GM12878 (cell line): ENCODE measurements around the gene SSRP1. TPM values are rescaled to one million over a fixed set of nuclear protein-coding genes. Genes with fewer than 3 reads are reported as not detected.

Source experiments
- ATAC-seq: fragments of 200-7000 bp; cut with Tn5 transposase; 3 replicates; pipeline ENCODE4 v1.9.1; 2020; ENCODE audit warnings: mild to moderate bottlenecking, moderate library complexity
- BruUV-seq: library from RNA; stranded (reverse); fragments of 400-500 nt; replicated peaks from 2 replicates; lab custom pipeline; 2021; lab: Mats Ljungman, UMichigan
- CTCF ChIA-PET: fragments of 300-600 bp; sonication (Branson Sonifier 250); formaldehyde crosslinking; extraction: SDS; loops from one replicate; lab custom pipeline; 2021; ENCODE audit warnings: inconsistent platforms; lab: Yijun Ruan, JAX
- POLR2A ChIA-PET: fragments of 350-600 bp; formaldehyde crosslinking; extraction: SDS; loops from one replicate; lab custom pipeline; 2021; ENCODE audit warnings: inconsistent platforms; lab: Charles Lee
- RAD21 ChIA-PET: fragments of 300-600 bp; sonication (Branson Sonifier 250); formaldehyde crosslinking; loops from one replicate; lab custom pipeline; 2023; ENCODE audit warnings: antibody characterized with exemption; ENCODE audit not compliant: unreplicated experiment; lab: Charles Lee
- SMC1A ChIA-PET: fragments of 300-600 bp; sonication (Branson Sonifier 250); formaldehyde crosslinking; loops from one replicate; lab custom pipeline; 2023; ENCODE audit not compliant: unreplicated experiment, uncharacterized antibody; lab: Charles Lee
- DNase-seq: peaks from one replicate; pipeline ENCODE4 v3.0.0-alpha.2; 2011; ENCODE audit warnings: low read depth, low spot score
- FAIRE-seq: peaks from 3 replicates; lab custom pipeline; 2011; peaks lifted over from hg19 to GRCh38; lab: Jason Lieb, UNC
- H2AFZ ChIP-seq: 2 replicates; pipeline ENCODE4 v1.6.0; 2011; ENCODE audit warnings: low read depth, low read length, control low read depth; ENCODE audit not compliant: control insufficient read depth
- H3K27ac ChIP-seq: 2 replicates; pipeline ENCODE4 v1.5.1; 2011; ENCODE audit warnings: control low read depth; ENCODE audit not compliant: control insufficient read depth, insufficient read depth
- H3K27me3 ChIP-seq, 2 experiments: replicated peaks in 1 of 2; 2 replicates each; pipeline versions ENCODE4 v1.6.0 to v1.6.1; 2011; ENCODE audit warnings: low read length in 1 of 2; ENCODE audit not compliant: control insufficient read depth in 2 of 2, insufficient read depth in 2 of 2
- H3K36me3 ChIP-seq, 2 experiments: 2 replicates each; pipeline ENCODE4 v1.5.1; 2011; ENCODE audit warnings: low read length in 1 of 2; ENCODE audit not compliant: control insufficient read depth in 2 of 2, insufficient read depth in 2 of 2
- H3K4me1 ChIP-seq: 2 replicates; pipeline ENCODE4 v1.6.1; 2011; ENCODE audit warnings: mild to moderate bottlenecking, low read length, moderate library complexity, mixed read lengths; ENCODE audit not compliant: control insufficient read depth, insufficient read depth
- H3K4me2 ChIP-seq: 2 replicates; pipeline ENCODE4 v1.6.0; 2011; ENCODE audit warnings: control low read depth; ENCODE audit not compliant: control insufficient read depth, insufficient read depth
- H3K4me3 ChIP-seq: fragments of 200-600 bp; sonication (generic); 2 replicates; pipeline ENCODE4 v1.5.1; 2016
- H3K79me2 ChIP-seq: 2 replicates; pipeline ENCODE4 v1.6.0; 2011; ENCODE audit warnings: low read length; ENCODE audit not compliant: control insufficient read depth, insufficient read depth
- H3K9ac ChIP-seq: 2 replicates; pipeline ENCODE4 v1.8.0; 2011; ENCODE audit warnings: low read length, control low read depth, mixed read lengths; ENCODE audit not compliant: control insufficient read depth, insufficient read depth
- H3K9me3 ChIP-seq: replicated peaks from 3 replicates; pipeline ENCODE4 v1.5.1; 2011; ENCODE audit warnings: mild to moderate bottlenecking, low read length; ENCODE audit not compliant: control insufficient read depth, insufficient read depth
- H4K20me1 ChIP-seq: 2 replicates; pipeline ENCODE4 v1.6.0; 2011; ENCODE audit not compliant: control insufficient read depth, insufficient read depth
- BRCA1 ChIP-seq: IDR thresholded peaks from 2 replicates; pipeline ENCODE4 v1.6.1; 2011; ENCODE audit warnings: low read depth, low read length, improper control_type of control experiment
- DPF2 ChIP-seq: fragments of 450-650 bp; IDR thresholded peaks from 2 replicates; pipeline ENCODE4 v1.6.1; 2017; ENCODE audit warnings: mild to moderate bottlenecking
- ESRRA ChIP-seq: IDR thresholded peaks from 2 replicates; pipeline ENCODE4 v1.6.1; 2012; ENCODE audit warnings: mild to moderate bottlenecking, low read length, improper control_type of control experiment
- HCFC1 ChIP-seq: fragments of 150-350 bp; IDR thresholded peaks from 2 replicates; pipeline ENCODE4 v1.6.1; 2014; ENCODE audit warnings: low read length
- HDAC6 ChIP-seq: fragments of 200-600 bp; sonication (generic); IDR thresholded peaks from one replicate; pipeline ENCODE4 v1.8.0; 2017; ENCODE audit warnings: antibody characterized with exemption; ENCODE audit not compliant: unreplicated experiment
- HDGF ChIP-seq: fragments of 450-650 bp; IDR thresholded peaks from 2 replicates; pipeline ENCODE4 v1.6.1; 2016; ENCODE audit warnings: antibody characterized with exemption
- IRF4 ChIP-seq: IDR thresholded peaks from 2 replicates; pipeline ENCODE4 v1.6.1; 2011; ENCODE audit warnings: low read depth, low read length
- KDM1A ChIP-seq: fragments of 200-600 bp; sonication (generic); IDR thresholded peaks from 2 replicates; pipeline ENCODE4 v1.6.1; 2016; ENCODE audit warnings: borderline replicate concordance
- MTA2 ChIP-seq: fragments of 450-650 bp; IDR thresholded peaks from 2 replicates; pipeline ENCODE4 v1.6.1; 2016; ENCODE audit warnings: low read depth, mild to moderate bottlenecking, moderate library complexity
- MYB ChIP-seq: fragments of 150-350 bp; IDR thresholded peaks from 2 replicates; pipeline ENCODE4 v1.6.1; 2014; ENCODE audit warnings: mild to moderate bottlenecking, low read depth, low read length, borderline replicate concordance
- NBN ChIP-seq: fragments of 450-650 bp; IDR thresholded peaks from 2 replicates; pipeline ENCODE4 v1.6.1; 2016
- PAX8 ChIP-seq: fragments of 450-650 bp; IDR thresholded peaks from 2 replicates; pipeline ENCODE4 v1.6.1; 2017; ENCODE audit warnings: mild to moderate bottlenecking, moderate library complexity
- SREBF1 ChIP-seq: IDR thresholded peaks from 2 replicates; pipeline ENCODE4 v1.6.1; 2012; ENCODE audit warnings: mild to moderate bottlenecking, low read length
- SRF ChIP-seq, 2 experiments: IDR thresholded peaks; 2 replicates each; pipeline ENCODE4 v1.6.1; 2011; ENCODE audit warnings: low read depth in 2 of 2, low read length in 2 of 2, mild to moderate bottlenecking in 1 of 2, moderate library complexity in 1 of 2
- TARDBP ChIP-seq: IDR thresholded peaks from 2 replicates; pipeline ENCODE4 v1.6.1; 2016; ENCODE audit warnings: borderline replicate concordance
- TCF7 ChIP-seq: IDR thresholded peaks from 2 replicates; pipeline ENCODE4 v1.6.1; 2014; ENCODE audit warnings: antibody characterized with exemption, borderline replicate concordance
- ZNF207 ChIP-seq: fragments of 450-650 bp; IDR thresholded peaks from 2 replicates; pipeline ENCODE4 v1.6.1; 2014; ENCODE audit warnings: antibody characterized with exemption, mild to moderate bottlenecking, borderline replicate concordance
- ZNF274 ChIP-seq: IDR thresholded peaks from one replicate; pipeline ENCODE4 v1.8.0; 2011; ENCODE audit not compliant: insufficient read length, insufficient read depth
- WGBS: methylation state at CpG from one replicate; pipeline ENCODE4 v1.1.6; 2016; ENCODE audit warnings: low lambda C conversion rate; ENCODE audit not compliant: insufficient replicate concordance, insufficient coverage; ENCODE audit errors: missing lambda C conversion rate; 5-methylcytosine and 5-hydroxymethylcytosine counted together
- in situ Hi-C: fragments of 300-500 bp; cut with MboI; formaldehyde crosslinking; loops from 9 replicates; pipeline ENCODE4 v1.14.3; 2018; ENCODE audit warnings: mixed read lengths
- intact Hi-C: fragments of 100-400 bp; cut with micrococcal nuclease; formaldehyde crosslinking; loops from one replicate; pipeline ENCODE4 v1.14.2; 2022; ENCODE audit not compliant: unreplicated experiment
- polyA plus RNA-seq, 11 experiments: library from polyadenylated mRNA; depleted of rRNA in 4 of 11; unstranded in 6 of 11; stranded (reverse) in 5 of 11; fragments of >200 nt; fragmentation: Nextera tagmentation in 4 of 11; fragmentation: Illumina TruSeq in 1 of 11; extraction: Ambion mirVana in 4 of 11; extraction: Trizol in 1 of 11; gene quantifications; 1 replicate in 1 of 11; 2 replicates in 10 of 11; pipeline versions ENCODE4 v1.2.1 to v1.2.3, GENCODE V29; 2011 to 2016; ENCODE audit warnings: inconsistent platforms in 2 of 11, missing spikeins in 2 of 11, low read depth in 1 of 11
- total RNA-seq, 4 experiments: library from RNA; depleted of rRNA in 3 of 4; stranded (reverse); fragments of >200 nt in 3 of 4; fragmentation: Illumina TruSeq in 1 of 4; extraction: Trizol in 1 of 4; gene quantifications; 2 replicates each; pipeline versions ENCODE4 v1.2.1 to v1.2.3, GENCODE V29; 2013 to 2021
- TF ChIP-seq, protein P1 (sequence below): fragments of 450-650 bp; formaldehyde crosslinking; IDR thresholded peaks from 2 replicates; pipeline ENCODE4 v1.5.0; 2022; ENCODE audit warnings: mild to moderate bottlenecking, missing genetic modification characterization
- TF ChIP-seq, protein P2 (sequence below): IDR thresholded peaks from 2 replicates; pipeline ENCODE4 v1.6.1; 2012; ENCODE audit warnings: low read depth, low read length, improper control_type of control experiment

The SSRP1 gene
- total and polyA plus RNA-seq, 10 of the 15 experiments (the other 5 are each of a cell fraction or from before 2014, with no cell fraction given): 73.6 to 279 (median 138) TPM

DNA sequence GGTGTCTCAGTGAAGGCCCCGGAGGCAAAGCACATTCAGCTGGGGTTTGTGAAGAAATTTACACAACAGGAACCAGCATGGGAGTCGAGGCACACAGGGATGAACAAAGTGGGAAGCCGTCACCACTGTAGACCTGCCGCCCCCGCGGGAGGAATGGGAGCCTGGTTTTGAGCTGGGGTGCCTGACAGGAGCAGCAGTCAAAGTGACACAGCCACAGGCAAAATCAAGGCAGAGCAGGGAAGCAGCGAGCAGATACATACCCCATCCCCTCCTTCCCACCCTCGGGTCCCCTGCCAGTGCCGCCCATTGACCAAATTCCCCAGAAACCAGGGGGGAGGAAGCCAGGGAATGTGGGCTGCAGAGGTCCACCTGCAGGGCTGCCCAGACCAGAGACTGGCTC lies 23.3 kb upstream of the SSRP1 start:
- in situ Hi-C loops (no loop called here), intact Hi-C loops (no loop called here)
- Histone ChIP-seq H4K20me1 (no peaks in the 10 kb centered on the region), H3K36me3 (no peaks in the 10 kb centered on the region), H3K27ac (no peak overlapping the region), H3K9ac (no peak overlapping the region), H3K9me3 (no peaks in the 10 kb centered on the region), H3K4me1 (no peaks in the 10 kb centered on the region), H3K4me3 (no peak overlapping the region), H3K27me3 (peaks cover 0 to 3% of the 10 kb centered on the region in 2 experiments; a peak in 2 of 4 replicates), H3K4me2 (no peak overlapping the region), H2AFZ (no peak overlapping the region), H3K79me2 (no peaks in the 10 kb centered on the region)
- POLR2A ChIA-PET: no interaction called here
- BruUV-seq: no TSS peak
- DNase-seq (no peak), ATAC-seq (no peak), FAIRE-seq (no peak)
- SMC1A ChIA-PET: interaction anchor here (1.1 kb wide), 1 partner anchor 14 kb away, joined by 3 read pairs; no protein-coding TSS in a partner anchor
- no peak for TF ChIP-seq HCFC1
- no peak for TF ChIP-seq PAX8
- TF ChIP-seq SREBF1: no peak
- no peak for TF ChIP-seq KDM1A
- no peak for TF ChIP-seq HDAC6
- TF ChIP-seq TARDBP: no peak
- TF ChIP-seq, protein P1, sequence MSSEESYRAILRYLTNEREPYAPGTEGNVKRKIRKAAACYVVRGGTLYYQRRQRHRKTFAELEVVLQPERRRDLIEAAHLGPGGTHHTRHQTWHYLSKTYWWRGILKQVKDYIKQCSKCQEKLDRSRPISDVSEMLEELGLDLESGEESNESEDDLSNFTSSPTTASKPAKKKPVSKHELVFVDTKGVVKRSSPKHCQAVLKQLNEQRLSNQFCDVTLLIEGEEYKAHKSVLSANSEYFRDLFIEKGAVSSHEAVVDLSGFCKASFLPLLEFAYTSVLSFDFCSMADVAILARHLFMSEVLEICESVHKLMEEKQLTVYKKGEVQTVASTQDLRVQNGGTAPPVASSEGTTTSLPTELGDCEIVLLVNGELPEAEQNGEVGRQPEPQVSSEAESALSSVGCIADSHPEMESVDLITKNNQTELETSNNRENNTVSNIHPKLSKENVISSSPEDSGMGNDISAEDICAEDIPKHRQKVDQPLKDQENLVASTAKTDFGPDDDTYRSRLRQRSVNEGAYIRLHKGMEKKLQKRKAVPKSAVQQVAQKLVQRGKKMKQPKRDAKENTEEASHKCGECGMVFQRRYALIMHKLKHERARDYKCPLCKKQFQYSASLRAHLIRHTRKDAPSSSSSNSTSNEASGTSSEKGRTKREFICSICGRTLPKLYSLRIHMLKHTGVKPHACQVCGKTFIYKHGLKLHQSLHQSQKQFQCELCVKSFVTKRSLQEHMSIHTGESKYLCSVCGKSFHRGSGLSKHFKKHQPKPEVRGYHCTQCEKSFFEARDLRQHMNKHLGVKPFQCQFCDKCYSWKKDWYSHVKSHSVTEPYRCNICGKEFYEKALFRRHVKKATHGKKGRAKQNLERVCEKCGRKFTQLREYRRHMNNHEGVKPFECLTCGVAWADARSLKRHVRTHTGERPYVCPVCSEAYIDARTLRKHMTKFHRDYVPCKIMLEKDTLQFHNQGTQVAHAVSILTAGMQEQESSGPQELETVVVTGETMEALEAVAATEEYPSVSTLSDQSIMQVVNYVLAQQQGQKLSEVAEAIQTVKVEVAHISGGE (CRISPR knock-in tag): no peak
- no peak for TF ChIP-seq ZNF274
- TF ChIP-seq DPF2: no peak
- TF ChIP-seq SRF (IDR thresholded peaks at IDR 0.05; ENCODE audit: low read depth in 2 of 2, low read length in 2 of 2): no peak
- TF ChIP-seq MYB: no peak
- TF ChIP-seq HDGF: no peak
- TF ChIP-seq MTA2: no peak
- TF ChIP-seq, protein P2, sequence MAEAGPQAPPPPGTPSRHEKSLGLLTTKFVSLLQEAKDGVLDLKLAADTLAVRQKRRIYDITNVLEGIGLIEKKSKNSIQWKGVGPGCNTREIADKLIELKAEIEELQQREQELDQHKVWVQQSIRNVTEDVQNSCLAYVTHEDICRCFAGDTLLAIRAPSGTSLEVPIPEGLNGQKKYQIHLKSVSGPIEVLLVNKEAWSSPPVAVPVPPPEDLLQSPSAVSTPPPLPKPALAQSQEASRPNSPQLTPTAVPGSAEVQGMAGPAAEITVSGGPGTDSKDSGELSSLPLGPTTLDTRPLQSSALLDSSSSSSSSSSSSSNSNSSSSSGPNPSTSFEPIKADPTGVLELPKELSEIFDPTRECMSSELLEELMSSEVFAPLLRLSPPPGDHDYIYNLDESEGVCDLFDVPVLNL: no peak
- TF ChIP-seq TCF7: no peak
- no peak for TF ChIP-seq ZNF207
- no peak for TF ChIP-seq BRCA1
- no peak for TF ChIP-seq ESRRA
- TF ChIP-seq NBN: no peak
- no peak for TF ChIP-seq IRF4
- WGBS: 55% methylated on average over 8 of the region's 9 CpGs
- CTCF ChIA-PET: interaction anchor here (1.6 to 1.9 kb wide), 3 partner anchors 8 to 282 kb away, joined by 6 to 7 read pairs (median 7); no protein-coding TSS in a partner anchor
- RAD21 ChIA-PET: interaction anchor here (1.8 kb wide), 1 partner anchor 13 kb away, joined by 5 read pairs; no protein-coding TSS in a partner anchor
